Measurements from ENCODE around the gene ADAMTSL3.

- TF ChIP-seq EZH2 (IDR thresholded peaks at IDR 0.05) (no peak), POLR2AphosphoS5 (IDR thresholded peaks at IDR 0.05; ENCODE audit: low read depth, low read length) (no peak), ELF1 (IDR thresholded peaks at IDR 0.05; ENCODE audit: borderline replicate concordance, low read depth) (no peak), SP1 (IDR thresholded peaks at IDR 0.05; ENCODE audit: low read depth) (no peak), CTCF (IDR thresholded peaks at IDR 0.05 in 2 of 3, conservative IDR thresholded peaks at IDR 0.05 in 1 of 3; ENCODE audit: borderline replicate concordance in 1 of 3, insufficient read depth in 1 of 3, low read depth in 2 of 3, low read length in 2 of 3) (no peak), ZFX (IDR thresholded peaks at IDR 0.05) (no peak), RAD21 (IDR thresholded peaks at IDR 0.05; ENCODE audit: low read depth) (no peak)
Observed at GRCh38 chr15:83905556-83906273, 251.8 kb downstream of the ADAMTSL3 start.

All from HCT116 (cell line).